ENCODE data around the gene APBA2.

- no peak for TF ChIP-seq ZNF311 (tag by site-specific recombination; IDR thresholded peaks at IDR 0.05; ENCODE audit: borderline replicate concordance)
- TF ChIP-seq ZNF391 (tag by site-specific recombination; IDR thresholded peaks at IDR 0.05; ENCODE audit: borderline replicate concordance, low read depth) = no peak
- no peak for TF ChIP-seq ZNF529 (tag by site-specific recombination; IDR thresholded peaks at IDR 0.05; ENCODE audit: insufficient replicate concordance)
- TF ChIP-seq CTCF (tag by site-specific recombination; IDR thresholded peaks at IDR 0.05) = no peak
Observed at GRCh38 chr15:29113336-29114220, 227.8 kb downstream of the APBA2 start.
